Natural killer cell (primary cell): ENCODE data around the gene ZNF138. TPM values are rescaled to one million over a fixed set of nuclear protein-coding genes. Genes with fewer than 3 reads are reported as not detected.
"Not testable (repeated sequence)": the region's sequence is repeated elsewhere in the genome, so short reads cannot be mapped to it uniquely, and the experiment has no call there.

Source experiments
- ATAC-seq, 3 donors: fragments of 150-1000 bp in 2 of 3; fragments of 200-7000 bp in 1 of 3; cut with Tn5 transposase; 1 replicate in 1 of 3; 2 replicates in 2 of 3; pipeline ENCODE4 v1.10.0; 2021; ENCODE audit warnings: mild to moderate bottlenecking in 2 of 3, moderate library complexity in 2 of 3
- DNase-seq, 2 donors: peaks; one replicate each; pipeline versions ENCODE4 v3.0.0 to v3.0.0-alpha.2; 2013 to 2021; ENCODE audit warnings: mixed read lengths in 1 of 2
- H3K27ac ChIP-seq: one replicate; pipeline ENCODE4 v1.5.1; 2013; ENCODE audit warnings: mild to moderate bottlenecking, low read length
- H3K27me3 ChIP-seq: one replicate; pipeline ENCODE4 v1.6.1; 2013; ENCODE audit warnings: low read length; ENCODE audit not compliant: control insufficient read depth, insufficient read depth
- H3K36me3 ChIP-seq: one replicate; pipeline ENCODE4 v1.6.1; 2013; ENCODE audit warnings: low read length; ENCODE audit not compliant: control insufficient read depth, insufficient read depth
- H3K4me1 ChIP-seq: one replicate; pipeline ENCODE4 v1.6.1; 2013; ENCODE audit warnings: low read length; ENCODE audit not compliant: control insufficient read depth, insufficient read depth
- H3K4me3 ChIP-seq: one replicate; pipeline ENCODE4 v1.5.1; 2013; ENCODE audit warnings: low read length
- H3K9me3 ChIP-seq: one replicate; pipeline ENCODE4 v1.6.1; 2013; ENCODE audit warnings: low read length; ENCODE audit not compliant: control insufficient read depth, insufficient read depth
- H3K27ac Mint-ChIP-seq, 2 donors: one replicate each; pipeline ENCODE4 v1.8.0; 2022; ENCODE audit warnings: mild to moderate bottlenecking in 2 of 2, mixed read lengths in 2 of 2, moderate library complexity in 1 of 2
- H3K27me3 Mint-ChIP-seq, 2 donors: one replicate each; pipeline ENCODE4 v1.8.0; 2022; ENCODE audit warnings: low read depth in 2 of 2, mixed read lengths in 2 of 2
- H3K36me3 Mint-ChIP-seq: one replicate; pipeline ENCODE4 v1.8.0; 2022; ENCODE audit warnings: mixed read lengths
- H3K4me1 Mint-ChIP-seq, 2 donors: one replicate each; pipeline ENCODE4 v1.8.0; 2022; ENCODE audit warnings: mixed read lengths in 2 of 2
- H3K4me3 Mint-ChIP-seq: one replicate; pipeline ENCODE4 v1.8.0; 2022; ENCODE audit warnings: mild to moderate bottlenecking, moderate library complexity, mixed read lengths
- H3K9me3 Mint-ChIP-seq, 2 donors: one replicate each; pipeline ENCODE4 v1.8.0; 2022; ENCODE audit warnings: mixed read lengths in 2 of 2
- CTCF ChIP-seq: fragments of 200-600 bp; IDR thresholded peaks from one replicate; pipeline ENCODE4 v1.8.0; 2022; ENCODE audit warnings: antibody characterized with exemption
- WGBS: methylation state at CpG from one replicate; pipeline ENCODE4 v1.1.7; 2013; ENCODE audit warnings: missing lambda C conversion rate; ENCODE audit not compliant: insufficient coverage; 5-methylcytosine and 5-hydroxymethylcytosine counted together
- intact Hi-C: fragments of 100-400 bp; cut with micrococcal nuclease; formaldehyde crosslinking; loops from one replicate; pipeline ENCODE4 v1.14.2; 2022
- total RNA-seq, 4 donors: library from RNA; stranded (reverse); fragments of 120-200 nt in 1 of 4; gene quantifications; one replicate each; pipeline versions ENCODE4 v1.2.3 to v1.2.4, GENCODE V29; 2013 to 2022

Gene ZNF138
- total RNA-seq, 3 donors from 2014 or later (not counting 1 experiment from before 2014, with no cell fraction given): 6.0 to 11.4 (median 8.0) TPM

GRCh38 chr7:64854969-64855368, 60.7 kb downstream of the ZNF138 start:
- no peaks in the 10 kb centered on the region for H3K36me3 ChIP-seq
- no peak overlapping the region for H3K4me3 ChIP-seq
- TF ChIP-seq CTCF: no peak
- Mint-ChIP-seq H3K36me3 (no peaks in the 10 kb centered on the region), H3K27me3 (no peaks in the 10 kb centered on the region), H3K4me3 (no peak overlapping the region), H3K27ac (no peak overlapping the region), H3K4me1 (no peaks in the 10 kb centered on the region), H3K9me3 (no peaks in the 10 kb centered on the region)
- 100% methylated on average over 1 of the region's 1 CpG for WGBS
- H3K9me3 ChIP-seq: no peaks in the 10 kb centered on the region
- DNase-seq (no peak), ATAC-seq (no peak)
- intact Hi-C loops: no loop called here
- no peaks in the 10 kb centered on the region for H3K4me1 ChIP-seq
- no peak overlapping the region for H3K27ac ChIP-seq
- H3K27me3 ChIP-seq: no peaks in the 10 kb centered on the region

GRCh38 chr7:64863021-64863420, 68.8 kb downstream of the ZNF138 start:
- no peaks in the 10 kb centered on the region for H3K4me1 ChIP-seq
- Mint-ChIP-seq H3K27ac (no peak overlapping the region), H3K4me1 (no peaks in the 10 kb centered on the region), H3K9me3 (peaks cover 2% of the 10 kb centered on the region in 2 donors), H3K4me3 (no peak overlapping the region), H3K27me3 (no peaks in the 10 kb centered on the region), H3K36me3 (no peaks in the 10 kb centered on the region)
- H3K27me3 ChIP-seq: no peaks in the 10 kb centered on the region
- intact Hi-C loops: no loop called here
- DNase-seq (no peak), ATAC-seq (no peak)
- H3K36me3 ChIP-seq: no peaks in the 10 kb centered on the region
- H3K4me3 ChIP-seq: no peak overlapping the region
- 84% methylated on average over 9 of the region's 9 CpGs for WGBS
- TF ChIP-seq CTCF: no peak
- no peak overlapping the region for H3K27ac ChIP-seq
- H3K9me3 ChIP-seq: peaks cover 4% of the 10 kb centered on the region

GRCh38 chr7:64863530-64863929, 69.3 kb downstream of the ZNF138 start:
- H3K4me1 ChIP-seq, H3K27ac Mint-ChIP-seq, DNase-seq, H3K4me1 Mint-ChIP-seq, H3K36me3 ChIP-seq, H3K9me3 Mint-ChIP-seq, H3K4me3 ChIP-seq, H3K4me3 Mint-ChIP-seq, ATAC-seq, H3K9me3 ChIP-seq, H3K36me3 Mint-ChIP-seq, intact Hi-C loops, H3K27me3 Mint-ChIP-seq, H3K27me3 ChIP-seq, H3K27ac ChIP-seq: not testable (repeated sequence)
- WGBS: 96% methylated on average over 3 of the region's 3 CpGs

- Histone ChIP-seq H3K27me3 (no peaks in the 10 kb centered on the region), H3K4me3 (no peak overlapping the region), H3K36me3 (no peaks in the 10 kb centered on the region), H3K27ac (no peak overlapping the region), H3K4me1 (no peaks in the 10 kb centered on the region), H3K9me3 (peaks cover 4% of the 10 kb centered on the region)
- DNase-seq (no peak), ATAC-seq (no peak)
- Mint-ChIP-seq H3K36me3 (no peaks in the 10 kb centered on the region), H3K27ac (no peak overlapping the region), H3K4me3 (no peak overlapping the region), H3K27me3 (no peaks in the 10 kb centered on the region), H3K4me1 (no peaks in the 10 kb centered on the region), H3K9me3 (peaks cover 2% of the 10 kb centered on the region in 2 donors)
- TF ChIP-seq CTCF: no peak
- WGBS: 92% methylated on average over 7 of the region's 7 CpGs
- intact Hi-C loops: loop anchor here (2.0 kb wide), 1 partner anchor 33 kb away; no protein-coding TSS in a partner anchor
Observed at GRCh38 chr7:64863969-64864368, 69.7 kb downstream of the ZNF138 start.
